ENCODE results near the gene GRHL3. TPM values are rescaled to one million over a fixed set of nuclear protein-coding genes. Genes with fewer than 3 reads are reported as not detected.

GRHL3 gene
- polyA plus RNA-seq, 3 donors: 0.03 TPM; not detected in 2

- H3K4me3 Mint-ChIP-seq: no peak overlapping the region
- Histone ChIP-seq H2AFZ (ENCODE audit: insufficient read depth, low read depth, low read length, poor library complexity, severe bottlenecking) (no peak overlapping the region), H4K20me1 (ENCODE audit: insufficient read depth, low read length) (no peaks in the 10 kb centered on the region), H3K27me3 (ENCODE audit: control insufficient read depth in 2 of 2, insufficient read depth in 2 of 2, low read length in 2 of 2) (no peaks in the 10 kb centered on the region), H3K9ac (ENCODE audit: insufficient read depth, low read length, poor library complexity, severe bottlenecking) (no peak overlapping the region), H3K9me3 (replicated peaks in 1 of 2; ENCODE audit: control insufficient read depth in 1 of 2, insufficient read depth in 1 of 2, low read length in 2 of 2) (no peaks in the 10 kb centered on the region), H3K36me3 (replicated peaks in 1 of 2; ENCODE audit: control insufficient read depth in 1 of 2, insufficient read depth in 2 of 2, low read length in 2 of 2) (no peaks in the 10 kb centered on the region), H3K4me2 (replicated peaks; ENCODE audit: extremely low read depth, low read length, poor library complexity, severe bottlenecking) (no peak overlapping the region), H3K4me1 (ENCODE audit: control insufficient read depth in 1 of 2, insufficient read depth in 2 of 2, low read length in 2 of 2) (peaks cover 17 to 23% of the 10 kb centered on the region in 2 donors), H3K4me3 (replicated peaks in 1 of 3; ENCODE audit: low read depth in 2 of 3, low read length in 3 of 3) (no peak overlapping the region), H3K79me2 (ENCODE audit: insufficient read depth, low read length) (no peaks in the 10 kb centered on the region), H3K27ac (ENCODE audit: low read depth in 1 of 2, low read length in 2 of 2) (no peak overlapping the region)
- TF ChIP-seq CTCF (IDR thresholded peaks at IDR 0.05): no peak
- no peak for DNase-seq
- peaks cover 30% of the 10 kb centered on the region for H3K4me1 Mint-ChIP-seq
- peak overlapping the region in 1 of 7 donors; percentile 3 for H3K27ac Mint-ChIP-seq
- peaks cover 0 to 1% (median 0%) of the 10 kb centered on the region in 3 donors for H3K27me3 Mint-ChIP-seq (ENCODE audit: low read depth in 3 of 3)
- intact Hi-C loops (cut with micrococcal nuclease): no loop called here
- H3K9me3 Mint-ChIP-seq: no peaks in the 10 kb centered on the region
- H3K36me3 Mint-ChIP-seq: peaks cover 3 to 12% of the 10 kb centered on the region in 2 donors
- WGBS (ENCODE audit: insufficient coverage): 98% methylated on average over 4 of the region's 8 CpGs
Measured at GRCh38 chr1:24382165-24382577, 63.0 kb downstream of the GRHL3 start.

- Histone ChIP-seq H4K20me1 (ENCODE audit: insufficient read depth, low read length) (no peaks in the 10 kb centered on the region), H3K27ac (ENCODE audit: low read depth in 1 of 2, low read length in 2 of 2) (peak overlapping the region in 1 of 2 donors; percentile 92), H3K36me3 (replicated peaks in 1 of 2; ENCODE audit: control insufficient read depth in 1 of 2, insufficient read depth in 2 of 2, low read length in 2 of 2) (no peaks in the 10 kb centered on the region), H3K9me3 (replicated peaks in 1 of 2; ENCODE audit: control insufficient read depth in 1 of 2, insufficient read depth in 1 of 2, low read length in 2 of 2) (no peaks in the 10 kb centered on the region), H3K4me1 (ENCODE audit: control insufficient read depth in 1 of 2, insufficient read depth in 2 of 2, low read length in 2 of 2) (peaks cover 17 to 23% of the 10 kb centered on the region in 2 donors), H3K79me2 (ENCODE audit: insufficient read depth, low read length) (no peaks in the 10 kb centered on the region), H2AFZ (ENCODE audit: insufficient read depth, low read depth, low read length, poor library complexity, severe bottlenecking) (peak overlapping the region; percentile 70), H3K27me3 (ENCODE audit: control insufficient read depth in 2 of 2, insufficient read depth in 2 of 2, low read length in 2 of 2) (no peaks in the 10 kb centered on the region), H3K9ac (ENCODE audit: insufficient read depth, low read length, poor library complexity, severe bottlenecking) (peak overlapping the region; percentile 33), H3K4me3 (replicated peaks in 1 of 3; ENCODE audit: low read depth in 2 of 3, low read length in 3 of 3) (peak overlapping the region in 1 of 3 experiments; percentile 67), H3K4me2 (replicated peaks; ENCODE audit: extremely low read depth, low read length, poor library complexity, severe bottlenecking) (no peak overlapping the region)
- Mint-ChIP-seq H3K4me3 (no peak overlapping the region), H3K4me1 (peaks cover 30% of the 10 kb centered on the region), H3K36me3 (peaks cover 3 to 12% of the 10 kb centered on the region in 2 donors), H3K27ac (peak overlapping the region; percentile 92 to 98 (median 96)), H3K27me3 (ENCODE audit: low read depth in 3 of 3) (no peaks in the 10 kb centered on the region), H3K9me3 (no peaks in the 10 kb centered on the region)
- no CpG with 5 or more reads among the region's 2 CpGs for WGBS (ENCODE audit: insufficient coverage)
- no peak for TF ChIP-seq CTCF (IDR thresholded peaks at IDR 0.05)
- no peak for DNase-seq
- intact Hi-C loops (cut with micrococcal nuclease): no loop called here
Measured at GRCh38 chr1:24383381-24383940, 64.3 kb downstream of the GRHL3 start.
